Psoas muscle (tissue), 8 donors: Measurements from ENCODE around the gene RNF224. TPM values are rescaled to one million over a fixed set of nuclear protein-coding genes. Genes with fewer than 3 reads are reported as not detected.

ENCODE experiments used
- ATAC-seq, 4 donors: fragments of 200-7000 bp; cut with Tn5 transposase; one replicate each; pipeline ENCODE4 v1.9.1; 2020; ENCODE audit warnings: moderate library complexity in 3 of 4, mild to moderate bottlenecking in 2 of 4
- DNase-seq, 2 donors: peaks; one replicate each; pipeline ENCODE4 v3.0.0-alpha.2; 2020
- H3K27ac ChIP-seq: fragments of 200-600 bp; one replicate; pipeline ENCODE4 v1.8.0; 2022
- H3K27me3 ChIP-seq, 3 donors: fragments of 200-600 bp in 1 of 3; one replicate each; pipeline versions ENCODE4 v1.6.1 to v1.8.0; 2013 to 2022; ENCODE audit warnings: low read length in 2 of 3, mild to moderate bottlenecking in 2 of 3, moderate library complexity in 1 of 3; ENCODE audit not compliant: insufficient read depth in 3 of 3
- H3K36me3 ChIP-seq, 2 donors: fragments of 200-600 bp in 1 of 2; one replicate each; pipeline versions ENCODE4 v1.6.1 to v1.8.0; 2013 to 2022; ENCODE audit warnings: low read depth in 1 of 2, mild to moderate bottlenecking in 1 of 2, moderate library complexity in 1 of 2; ENCODE audit not compliant: insufficient read depth in 1 of 2
- H3K4me1 ChIP-seq: fragments of 200-600 bp; one replicate; pipeline ENCODE4 v1.8.0; 2022
- H3K4me3 ChIP-seq: fragments of 200-600 bp; one replicate; pipeline ENCODE4 v1.8.0; 2022; ENCODE audit warnings: mild to moderate bottlenecking
- H3K9me3 ChIP-seq: fragments of 200-600 bp; one replicate; pipeline ENCODE4 v1.8.0; 2022
- CTCF ChIP-seq: fragments of 200-600 bp; IDR thresholded peaks from one replicate; pipeline ENCODE4 v1.8.0; 2022; ENCODE audit warnings: antibody characterized with exemption
- WGBS, 3 donors: extraction: QIAGEN DNeasy Blood & Tissue Kit; methylation state at CpG; one replicate each; pipeline versions ENCODE4 v1.1.6 to v1.1.7; 2013; 5-methylcytosine and 5-hydroxymethylcytosine counted together
- intact Hi-C, 2 donors: fragments of 100-400 bp; cut with DNase I; formaldehyde crosslinking; loops; one replicate each; pipeline versions ENCODE4 v1.11.0 to v1.14.2; 2022
- polyA plus RNA-seq, 3 donors: library from polyadenylated mRNA; stranded (reverse); fragments of 200-250 nt; gene quantifications; one replicate each; pipeline ENCODE4 v1.2.3, GENCODE V29; 2013
- total RNA-seq, 4 donors: library from RNA; stranded (reverse); fragmentation: NEBNext Ultra II Directional in 2 of 4; extraction: Animal tissue kit (Norgen Biotek cat#: 25700) in 2 of 4; gene quantifications; one replicate each; pipeline versions ENCODE4 v1.2.1 to v1.2.4, GENCODE V29; 2021 to 2023
- donor health status: healthy with polysubstance abuse.
- donor health status: DM: no; HTN: no; CAD: no; lungs with moderate emphysema.
- donor health status: Bipolar disorder and iron deficiency.
- donor health status: healthy.
- donor health status: DM: yes; HTN: yes; CAD: no.
- donor health status: DM: no; HTN: no; CAD: no.
- donor health status: DM: no; HTN: no; CAD: no.
- donor health status: DM: yes; HTN: yes; CAD: no.

The RNF224 gene
- total and polyA plus RNA-seq, 7 donors: 0.01 TPM; not detected in 6

DNA sequence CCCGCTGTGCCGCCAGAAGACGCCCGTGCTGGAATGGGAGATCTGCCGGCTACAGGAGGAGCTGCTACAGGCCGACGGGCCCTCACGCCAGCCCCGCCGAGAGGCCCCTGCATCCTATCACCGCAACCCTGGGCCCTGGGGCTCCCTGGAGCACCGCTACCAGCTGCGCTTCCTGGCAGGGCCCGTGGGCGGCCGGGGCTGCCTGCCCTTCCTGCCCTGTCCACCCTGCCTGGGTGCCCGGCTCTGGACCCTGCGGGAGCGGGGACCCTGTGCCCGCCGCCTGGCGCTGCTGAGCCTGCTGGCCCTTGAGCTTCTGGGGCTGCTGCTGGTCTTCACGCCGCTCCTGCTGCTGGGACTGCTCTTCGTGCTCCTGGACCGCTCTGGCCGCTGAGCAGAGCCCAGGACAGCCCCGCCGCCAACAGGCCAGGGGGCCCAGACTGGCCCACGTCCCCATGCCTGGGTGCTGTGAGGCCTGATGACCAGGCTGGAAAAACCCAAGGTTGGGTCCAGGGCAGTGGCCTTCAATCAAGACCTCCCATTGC, 9.0 kb upstream of the RNF224 start:
- H3K36me3 ChIP-seq: peaks cover 0 to 12% of the 10 kb centered on the region in 2 donors

GRCh38 chr9:137218754-137219271, 8.5 kb upstream of the RNF224 start:
- intact Hi-C loops: no loop called here
- 82 to 88% (median 85%) methylated on average over 12 of the region's 12 CpGs for WGBS, 3 donors
- ATAC-seq (no peak), DNase-seq (no peak)
- Histone ChIP-seq H3K9me3 (no peaks in the 10 kb centered on the region), H3K27me3 (no peaks in the 10 kb centered on the region), H3K27ac (no peak overlapping the region), H3K4me3 (no peak overlapping the region), H3K4me1 (peaks cover 7% of the 10 kb centered on the region), H3K36me3 (peaks cover 0 to 12% of the 10 kb centered on the region in 2 donors)
- no peak for TF ChIP-seq CTCF

More for the DNA sequence above, 9.0 kb upstream of the RNF224 start:
- H3K4me1 ChIP-seq: peaks cover 7% of the 10 kb centered on the region
- intact Hi-C loops: no loop called here
- DNase-seq (no peak), ATAC-seq (no peak)
- no peaks in the 10 kb centered on the region for H3K27me3 ChIP-seq
- H3K9me3 ChIP-seq: no peaks in the 10 kb centered on the region
- no peak overlapping the region for H3K27ac ChIP-seq
- no peak for TF ChIP-seq CTCF
- H3K4me3 ChIP-seq: no peak overlapping the region
- 86 to 87% (median 86%) methylated on average over 30 of the region's 30 CpGs for WGBS, 3 donors

DNA sequence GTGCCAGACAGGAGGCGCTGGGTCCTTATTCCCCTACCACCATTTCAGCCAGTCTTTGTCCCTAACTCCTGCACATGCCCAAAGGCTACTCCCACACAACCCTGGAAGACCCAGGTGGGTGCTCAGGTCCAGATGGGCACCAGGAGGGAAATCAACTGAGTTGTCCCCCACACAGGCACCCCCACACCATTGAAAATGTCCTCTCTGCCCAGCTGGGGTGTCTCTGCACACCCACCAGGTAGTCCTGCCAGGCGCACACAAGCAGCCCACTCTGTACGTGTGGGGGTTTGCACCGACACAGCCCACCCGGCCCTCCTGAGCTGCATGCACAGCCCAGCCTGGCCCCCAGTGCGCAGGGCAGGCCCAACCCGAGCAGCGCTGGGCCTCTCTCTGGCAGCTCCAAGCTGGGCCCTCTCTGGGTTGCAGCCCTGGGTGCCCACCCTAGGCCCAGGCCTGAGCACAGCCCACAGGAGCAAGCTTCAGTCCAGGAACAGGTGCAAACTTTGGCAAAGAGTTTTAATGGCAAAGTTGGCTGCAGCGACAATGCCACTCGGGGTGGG, 7.5 kb upstream of the RNF224 start:
- no peak for TF ChIP-seq CTCF
- H3K27me3 ChIP-seq: no peaks in the 10 kb centered on the region
- no peak for ATAC-seq
- H3K9me3 ChIP-seq: no peaks in the 10 kb centered on the region
- intact Hi-C loops: no loop called here
- H3K4me1 ChIP-seq: peaks cover 11% of the 10 kb centered on the region
- H3K27ac ChIP-seq: no peak overlapping the region
- no peak for DNase-seq
- peaks cover 0 to 10% of the 10 kb centered on the region in 2 donors for H3K36me3 ChIP-seq
- 77 to 82% (median 80%) methylated on average over 10 of the region's 10 CpGs for WGBS, 3 donors
- H3K4me3 ChIP-seq: no peak overlapping the region

GRCh38 chr9:137220317-137221094, 6.8 kb upstream of the RNF224 start:
- Histone ChIP-seq H3K36me3 (peaks cover 0 to 4% of the 10 kb centered on the region in 2 donors), H3K9me3 (no peaks in the 10 kb centered on the region), H3K4me1 (peaks cover 11% of the 10 kb centered on the region), H3K27me3 (no peaks in the 10 kb centered on the region), H3K4me3 (no peak overlapping the region), H3K27ac (no peak overlapping the region)
- DNase-seq (no peak), ATAC-seq (no peak)
- intact Hi-C loops: no loop called here
- no peak for TF ChIP-seq CTCF
- 86 to 91% (median 90%) methylated on average over 47 to 52 of the region's 52 CpGs for WGBS, 3 donors
